HepG2 (cell line): ENCODE measurements around the gene APC2. TPM values are rescaled to one million over a fixed set of nuclear protein-coding genes. Genes with fewer than 3 reads are reported as not detected.

Experiments
- DMTF1 ChIP-seq: sonication (generic); formaldehyde crosslinking; IDR thresholded peaks from 2 replicates; pipeline ENCODE4 v1.4.0; 2020; ENCODE audit warnings: mild to moderate bottlenecking, missing genetic modification reagents
- DPF2 ChIP-seq: sonication (generic); formaldehyde crosslinking; IDR thresholded peaks from 2 replicates; pipeline ENCODE4 v1.4.0; 2020; ENCODE audit warnings: mild to moderate bottlenecking, low read depth, missing genetic modification reagents, borderline replicate concordance
- GABPB1 ChIP-seq: IDR thresholded peaks from 2 replicates; pipeline ENCODE4 v1.6.1; 2016; ENCODE audit warnings: mild to moderate bottlenecking, missing genetic modification reagents, moderate library complexity, missing compliant biosample characterization
- GTF2F1 ChIP-seq: fragments of 150-350 bp; IDR thresholded peaks from 2 replicates; pipeline ENCODE4 v1.6.1; 2014; ENCODE audit warnings: low read length
- HNF4A ChIP-seq: sonication (generic); formaldehyde crosslinking; IDR thresholded peaks from 2 replicates; pipeline ENCODE4 v1.4.0; 2020; ENCODE audit warnings: missing genetic modification reagents
- HNRNPL ChIP-seq: fragments of 200-400 bp; formaldehyde crosslinking; IDR thresholded peaks from 2 replicates; pipeline ENCODE4 v1.6.1; 2017; ENCODE audit warnings: mild to moderate bottlenecking, low read depth, low read length
- KDM5B ChIP-seq: sonication (generic); formaldehyde crosslinking; IDR thresholded peaks from 2 replicates; pipeline ENCODE4 v1.4.0; 2020; ENCODE audit warnings: missing genetic modification reagents, mild to moderate bottlenecking, borderline replicate concordance
- KDM6A ChIP-seq: IDR thresholded peaks from 2 replicates; pipeline ENCODE4 v1.6.1; 2016; ENCODE audit warnings: low read depth
- KLF13 ChIP-seq: sonication (generic); formaldehyde crosslinking; IDR thresholded peaks from 2 replicates; pipeline ENCODE4 v1.4.0; 2020; ENCODE audit warnings: mild to moderate bottlenecking, missing genetic modification reagents
- MATR3 ChIP-seq: sonication (generic); formaldehyde crosslinking; IDR thresholded peaks from 2 replicates; pipeline ENCODE4 v1.4.0; 2020; ENCODE audit warnings: missing genetic modification reagents
- MAZ ChIP-seq, 2 experiments: sonication (generic) in 1 of 2; formaldehyde crosslinking in 1 of 2; IDR thresholded peaks; 2 replicates each; pipeline versions ENCODE4 v1.5.0 to v1.6.1; 2012 to 2020; ENCODE audit warnings: low read depth in 2 of 2, mild to moderate bottlenecking in 2 of 2, borderline replicate concordance in 1 of 2, improper control_type of control experiment in 1 of 2, low read length in 1 of 2, missing genetic modification reagents in 1 of 2, moderate library complexity in 1 of 2
- MED8 ChIP-seq: sonication (generic); formaldehyde crosslinking; IDR thresholded peaks from 2 replicates; pipeline ENCODE4 v1.8.1; 2023; ENCODE audit warnings: mild to moderate bottlenecking, missing genetic modification reagents; ENCODE audit not compliant: insufficient replicate concordance
- MTA1 ChIP-seq: sonication (generic); formaldehyde crosslinking; IDR thresholded peaks from 2 replicates; pipeline ENCODE4 v1.4.0; 2020; ENCODE audit warnings: missing genetic modification reagents, mild to moderate bottlenecking, borderline replicate concordance
- NR2F6 ChIP-seq, 2 experiments: IDR thresholded peaks; 2 replicates each; pipeline ENCODE4 v1.6.1; 2016; ENCODE audit warnings: antibody characterized with exemption in 1 of 2, mild to moderate bottlenecking in 1 of 2
- PBX3 ChIP-seq: sonication (generic); formaldehyde crosslinking; IDR thresholded peaks from 2 replicates; pipeline ENCODE4 v1.8.1; 2023; ENCODE audit warnings: missing genetic modification reagents, inconsistent platforms, borderline replicate concordance
- PPARG ChIP-seq: conservative IDR thresholded peaks from 2 replicates; pipeline ENCODE4 v1.6.1; 2016; ENCODE audit warnings: missing biosample characterization, missing genetic modification reagents
- REPIN1 ChIP-seq: sonication (generic); formaldehyde crosslinking; IDR thresholded peaks from 2 replicates; pipeline ENCODE4 v1.8.0; 2022; ENCODE audit warnings: missing genetic modification reagents, low read depth, mild to moderate bottlenecking, borderline replicate concordance
- RFX1 ChIP-seq: fragments of 450-650 bp; IDR thresholded peaks from 2 replicates; pipeline ENCODE4 v1.6.1; 2017
- SIX1 ChIP-seq: sonication (generic); formaldehyde crosslinking; IDR thresholded peaks from 2 replicates; pipeline ENCODE4 v1.4.0; 2020; ENCODE audit warnings: missing genetic modification reagents, borderline replicate concordance
- TEAD3 ChIP-seq: optimal IDR thresholded peaks from 2 replicates; pipeline ENCODE3; 2016; ENCODE audit warnings: borderline replicate concordance
- TRAFD1 ChIP-seq: sonication (generic); formaldehyde crosslinking; IDR thresholded peaks from 2 replicates; pipeline ENCODE4 v1.5.1; 2020; ENCODE audit warnings: missing genetic modification reagents, mild to moderate bottlenecking, borderline replicate concordance
- ZBTB1 ChIP-seq: sonication (generic); formaldehyde crosslinking; IDR thresholded peaks from 2 replicates; pipeline ENCODE4 v1.4.0; 2020; ENCODE audit warnings: missing genetic modification reagents, borderline replicate concordance
- ZFY ChIP-seq: sonication (generic); formaldehyde crosslinking; IDR thresholded peaks from 2 replicates; pipeline ENCODE4 v1.4.0; 2020; ENCODE audit warnings: missing genetic modification reagents
- ZFYVE20 ChIP-seq: sonication (generic); formaldehyde crosslinking; IDR thresholded peaks from 2 replicates; pipeline ENCODE4 v1.8.0; 2023; ENCODE audit warnings: low read depth, mild to moderate bottlenecking, moderate library complexity, missing genetic modification reagents, borderline replicate concordance
- ZNF10 ChIP-seq: sonication (generic); formaldehyde crosslinking; IDR thresholded peaks from 2 replicates; pipeline ENCODE4 v1.4.0; 2020; ENCODE audit warnings: mild to moderate bottlenecking, low read depth, missing genetic modification reagents, borderline replicate concordance
- ZNF143 ChIP-seq: sonication (generic); formaldehyde crosslinking; IDR thresholded peaks from 2 replicates; pipeline ENCODE4 v1.4.0; 2020; ENCODE audit warnings: missing genetic modification reagents
- polyA plus RNA-seq, 8 experiments: library from polyadenylated mRNA; depleted of rRNA in 3 of 8; stranded (reverse) in 7 of 8; unstranded in 1 of 8; fragments of >200 nt; fragmentation: Illumina TruSeq in 4 of 8; extraction: Trizol in 4 of 8; gene quantifications; 2 replicates each; pipeline versions ENCODE4 v1.2.1 to v1.2.3, GENCODE V29; 2011 to 2016; ENCODE audit warnings: low read depth in 4 of 8, missing spikeins in 1 of 8, mixed read lengths in 1 of 8; ENCODE audit not compliant: insufficient read depth in 1 of 8
- total RNA-seq, 5 experiments: library from RNA; depleted of rRNA; stranded (reverse); fragments of >200 nt; fragmentation: Illumina TruSeq; extraction: Trizol; gene quantifications; 2 replicates each; pipeline ENCODE4 v1.2.3, GENCODE V29; 2016; ENCODE audit warnings: low read depth in 1 of 5

Gene APC2
- total and polyA plus RNA-seq, 2 of the 13 experiments (the other 11 are each of a cell fraction or from before 2014, with no cell fraction given), result 0.08 to 0.22 TPM

- TF ChIP-seq RFX1 (no peak), MAZ (IDR thresholded peaks at IDR 0.05; ENCODE audit: borderline replicate concordance, low read depth, low read length) (no peak), MAZ (CRISPR knock-in tag; IDR thresholded peaks at IDR 0.05; ENCODE audit: low read depth) (0 out of 2 replicates have a peak, but pooled peaks have one; percentile 41), TEAD3 (CRISPR knock-in tag) (no peak), ZBTB1 (CRISPR knock-in tag) (no peak), MED8 (no peak), MATR3 (CRISPR knock-in tag) (no peak), GTF2F1 (no peak), ZNF10 (no peak), KDM6A (CRISPR knock-in tag) (no peak), GABPB1 (CRISPR knock-in tag) (peak; percentile 33; the same call in 1 of the 2 replicates), REPIN1 (CRISPR knock-in tag) (no peak), DMTF1 (CRISPR knock-in tag) (no peak), KLF13 (CRISPR knock-in tag) (no peak), HNRNPL (no peak), PPARG (CRISPR knock-in tag) (no peak), NR2F6 (IDR thresholded peaks at IDR 0.05) (peak; percentile 17; the same call in 1 of the 2 replicates), NR2F6 (CRISPR knock-in tag; IDR thresholded peaks at IDR 0.05) (no peak), KDM5B (CRISPR knock-in tag) (no peak), TRAFD1 (CRISPR knock-in tag) (no peak), ZFY (CRISPR knock-in tag) (no peak), MTA1 (no peak), DPF2 (CRISPR knock-in tag) (no peak), HNF4A (no peak), ZNF143 (no peak), PBX3 (CRISPR knock-in tag) (no peak), SIX1 (CRISPR knock-in tag) (no peak), ZFYVE20 (CRISPR knock-in tag) (no peak)
Measured at GRCh38 chr19:1455336-1456120, 5.6 kb downstream of the APC2 start (continued).
